Stomach (tissue), 4 donors: Measurements from ENCODE around the gene ACOT13.

Experiments
- EP300 ChIP-seq: sonication (generic); formaldehyde crosslinking; IDR thresholded peaks from one replicate; pipeline ENCODE4 v1.6.1; 2017; ENCODE audit warnings: antibody characterized with exemption
- POLR2A ChIP-seq, 4 donors: fragments of 450-650 bp; IDR thresholded peaks; one replicate each; pipeline ENCODE4 v1.6.1; 2016; ENCODE audit warnings: antibody characterized with exemption in 4 of 4, control low read depth in 2 of 4, mild to moderate bottlenecking in 1 of 4, moderate library complexity in 1 of 4
- POLR2AphosphoS5 ChIP-seq, 3 donors: sonication (generic); formaldehyde crosslinking; IDR thresholded peaks; one replicate each; pipeline ENCODE4 v1.6.1; 2016; ENCODE audit warnings: antibody characterized with exemption in 3 of 3
- TF ChIP-seq, protein P1 (sequence below), 7 experiments: fragments of 450-650 bp in 4 of 7; fragments of 200-600 bp in 3 of 7; sonication (generic) in 3 of 7; IDR thresholded peaks; one replicate each; pipeline ENCODE4 v1.5.1; 2016 to 2019; ENCODE audit warnings: antibody characterized with exemption in 7 of 7, control low read depth in 2 of 7, mild to moderate bottlenecking in 1 of 7

DNA sequence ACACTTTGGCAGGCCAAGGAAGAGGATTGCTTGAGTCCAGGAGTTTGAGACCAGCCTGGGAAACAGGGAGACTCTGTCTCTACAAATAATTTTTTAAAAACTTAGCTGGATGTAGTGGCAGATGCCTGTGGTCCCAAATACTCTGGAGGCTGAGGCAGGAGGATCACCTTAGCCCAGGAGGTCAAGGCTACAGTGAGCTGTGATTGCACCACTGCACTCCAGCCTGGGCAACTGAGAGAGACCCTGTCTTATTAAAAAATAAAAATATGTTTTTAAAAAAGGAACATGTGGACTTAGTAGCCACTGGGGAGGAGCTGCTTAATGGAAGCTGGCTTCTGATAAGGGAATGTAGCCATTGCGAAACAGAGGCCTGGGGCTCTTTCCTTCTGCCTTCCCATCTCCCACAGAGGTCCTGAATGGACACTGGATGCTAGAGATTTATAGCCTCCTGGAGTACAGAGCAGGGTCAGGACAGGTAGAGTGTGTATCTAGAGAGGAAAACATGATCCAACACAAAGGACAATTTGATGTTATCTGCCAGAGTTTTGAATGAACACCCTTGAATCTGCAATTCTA is 86.1 kb downstream of the ACOT13 start:
- TF ChIP-seq, protein P1, sequence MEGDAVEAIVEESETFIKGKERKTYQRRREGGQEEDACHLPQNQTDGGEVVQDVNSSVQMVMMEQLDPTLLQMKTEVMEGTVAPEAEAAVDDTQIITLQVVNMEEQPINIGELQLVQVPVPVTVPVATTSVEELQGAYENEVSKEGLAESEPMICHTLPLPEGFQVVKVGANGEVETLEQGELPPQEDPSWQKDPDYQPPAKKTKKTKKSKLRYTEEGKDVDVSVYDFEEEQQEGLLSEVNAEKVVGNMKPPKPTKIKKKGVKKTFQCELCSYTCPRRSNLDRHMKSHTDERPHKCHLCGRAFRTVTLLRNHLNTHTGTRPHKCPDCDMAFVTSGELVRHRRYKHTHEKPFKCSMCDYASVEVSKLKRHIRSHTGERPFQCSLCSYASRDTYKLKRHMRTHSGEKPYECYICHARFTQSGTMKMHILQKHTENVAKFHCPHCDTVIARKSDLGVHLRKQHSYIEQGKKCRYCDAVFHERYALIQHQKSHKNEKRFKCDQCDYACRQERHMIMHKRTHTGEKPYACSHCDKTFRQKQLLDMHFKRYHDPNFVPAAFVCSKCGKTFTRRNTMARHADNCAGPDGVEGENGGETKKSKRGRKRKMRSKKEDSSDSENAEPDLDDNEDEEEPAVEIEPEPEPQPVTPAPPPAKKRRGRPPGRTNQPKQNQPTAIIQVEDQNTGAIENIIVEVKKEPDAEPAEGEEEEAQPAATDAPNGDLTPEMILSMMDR (IDR thresholded peaks at IDR 0.05): no peak
- TF ChIP-seq POLR2A (IDR thresholded peaks at IDR 0.05): no peak
- no peak for TF ChIP-seq EP300
- no peak for TF ChIP-seq POLR2AphosphoS5 (IDR thresholded peaks at IDR 0.05)
